Astrocyte (in vitro differentiated cells and primary cell): Measurements from ENCODE around the gene RNF214.
"Not testable (repeated sequence)": the region's sequence is repeated elsewhere in the genome, so short reads cannot be mapped to it uniquely, and the experiment has no call there.

Experiments
- CTCF ChIP-seq: IDR thresholded peaks from 2 replicates; pipeline ENCODE4 v1.5.1; 2011; ENCODE audit warnings: low read depth, mild to moderate bottlenecking, inconsistent platforms, low read length, moderate library complexity; ENCODE audit not compliant: insufficient read depth
- EZH2 ChIP-seq: IDR thresholded peaks from 2 replicates; pipeline ENCODE4 v1.6.1; 2012; ENCODE audit warnings: mild to moderate bottlenecking, low read length, inconsistent platforms; ENCODE audit not compliant: insufficient read depth

- not testable (repeated sequence) for TF ChIP-seq CTCF, EZH2
Observed at GRCh38 chr11:117327255-117327566, 94.7 kb downstream of the RNF214 start.
